ENCODE data around the gene TEX19.

GRCh38 chr17:82383411-82383810, 24.4 kb downstream of the TEX19 start:
- TF ChIP-seq POLR2A (IDR thresholded peaks at IDR 0.05) (no peak), CTCF (IDR thresholded peaks at IDR 0.05) (no peak)

Data from prostate gland (tissue), 2 donors.